ENCODE measurements around the gene GFRA1. TPM values are rescaled to one million over a fixed set of nuclear protein-coding genes. Genes with fewer than 3 reads are reported as not detected.

The GFRA1 gene
- total and polyA plus RNA-seq, 2 of the 4 experiments (the other 2 are of a cell fraction) = 9.1 to 9.3 TPM

GRCh38 chr10:116014871-116015582 is 258.0 kb downstream of the GFRA1 start:
- no peak overlapping the region for H2BK120ac ChIP-seq (ENCODE audit: low read depth, low read length)
- no peaks in the 10 kb centered on the region for H4K20me1 ChIP-seq (ENCODE audit: insufficient read depth, low read length)
- intact Hi-C loops (cut with micrococcal nuclease) (no loop called here), dilution Hi-C loops (cut with HindIII; ENCODE audit: low sequenced_read_pairs, unreplicated experiment) (no loop called here), in situ Hi-C loops (cut with MboI; ENCODE audit: low sequenced_read_pairs) (no loop called here)
- no peaks in the 10 kb centered on the region for H3K9me1 ChIP-seq (ENCODE audit: insufficient read depth, low read length)
- no peaks in the 10 kb centered on the region for H3K4me1 ChIP-seq (ENCODE audit: control insufficient read depth, insufficient read depth, low read length)
- ATAC-seq (ENCODE audit: low read depth) (no peak), DNase-seq (no peak)
- CTCF ChIA-PET = interaction anchor here (0.6 kb wide), 1 partner anchor 14 kb away, joined by 3 read pairs; no protein-coding TSS in a partner anchor
- no peak overlapping the region for H2BK15ac ChIP-seq (ENCODE audit: low read depth, low read length)
- H2BK20ac ChIP-seq (ENCODE audit: low read depth, low read length) = no peak overlapping the region
- H2AK5ac ChIP-seq (ENCODE audit: low read depth, low read length) = no peak overlapping the region
- no peak overlapping the region for H3K9ac ChIP-seq (ENCODE audit: low read depth, low read length)
- no peak overlapping the region for H3K56ac ChIP-seq (ENCODE audit: extremely low read depth, insufficient read depth, low read length)
- no peak overlapping the region for H3K23ac ChIP-seq (ENCODE audit: low read depth, low read length)
- BruUV-seq (replicated peaks) = no TSS peak
- H3K36me3 ChIP-seq (ENCODE audit: control insufficient read depth, insufficient read depth, low read length) = no peaks in the 10 kb centered on the region
- no peak overlapping the region for H4K8ac ChIP-seq (ENCODE audit: low read depth in 2 of 2, low read length in 2 of 2)
- no peaks in the 10 kb centered on the region for H3K27me3 ChIP-seq (ENCODE audit: control insufficient read depth, insufficient read depth, low read length)
- WGBS, 2 experiments (ENCODE audit: extremely low coverage in 2 of 2, insufficient read length in 1 of 2) = no CpG with 5 or more reads among the region's 8 CpGs
- no peak overlapping the region for H3K27ac ChIP-seq (ENCODE audit: insufficient read depth, low read length)
- no peak overlapping the region for H4K91ac ChIP-seq (ENCODE audit: insufficient read depth, low read depth, low read length)
- no peak overlapping the region for H4K5ac ChIP-seq (ENCODE audit: low read depth, low read length)
- no peak overlapping the region for H2AK9ac ChIP-seq (replicated peaks; ENCODE audit: low read depth, low read length, poor library complexity)
- H3K4me2 ChIP-seq (ENCODE audit: low read depth, low read length) = no peak overlapping the region
- H3K4me3 ChIP-seq (ENCODE audit: insufficient read depth, low read depth, low read length) = no peak overlapping the region
- TF ChIP-seq NFE2L2 (IDR thresholded peaks at IDR 0.05; ENCODE audit: low read depth, low read length) = no peak
- TF ChIP-seq BHLHE40 (IDR thresholded peaks at IDR 0.05; ENCODE audit: low read depth, low read length) = no peak
- TF ChIP-seq MAFK (IDR thresholded peaks at IDR 0.05; ENCODE audit: low read depth, low read length) = no peak
- TF ChIP-seq MXI1 (IDR thresholded peaks at IDR 0.05; ENCODE audit: borderline replicate concordance, low read depth, low read length) = no peak
- no peak for TF ChIP-seq POLR2A (IDR thresholded peaks at IDR 0.05; ENCODE audit: low read depth, low read length)
- TF ChIP-seq RAD21 (IDR thresholded peaks at IDR 0.05; ENCODE audit: low read length) = no peak
- no peak for TF ChIP-seq RFX5 (IDR thresholded peaks at IDR 0.05; ENCODE audit: low read depth, low read length)
- TF ChIP-seq FOS (IDR thresholded peaks at IDR 0.05; ENCODE audit: low read depth, low read length) = no peak
- no peak for TF ChIP-seq USF2 (IDR thresholded peaks at IDR 0.05; ENCODE audit: low read depth, low read length)
- TF ChIP-seq CHD1 (IDR thresholded peaks at IDR 0.05; ENCODE audit: low read depth, low read length) = no peak
- no peak for TF ChIP-seq RCOR1 (IDR thresholded peaks at IDR 0.05; ENCODE audit: insufficient replicate concordance, low read length)
- TF ChIP-seq MAZ (IDR thresholded peaks at IDR 0.05; ENCODE audit: borderline replicate concordance, low read depth, low read length) = no peak
- no peak for TF ChIP-seq SMC3 (IDR thresholded peaks at IDR 0.05; ENCODE audit: low read depth, low read length)
- no peak for TF ChIP-seq CTCF (conservative IDR thresholded peaks at IDR 0.05; ENCODE audit: low read depth, low read length)
- TF ChIP-seq CEBPB (IDR thresholded peaks at IDR 0.05; ENCODE audit: low read depth, low read length) = no peak
- no peak overlapping the region for H2BK5ac ChIP-seq (ENCODE audit: low read depth, low read length, poor library complexity, severe bottlenecking)
- no peaks in the 10 kb centered on the region for H3K79me1 ChIP-seq (ENCODE audit: low read depth in 1 of 2, low read length in 2 of 2)
- no peak overlapping the region for H3K18ac ChIP-seq (ENCODE audit: low read depth, low read length)
- POLR2A ChIA-PET (ENCODE audit: unreplicated experiment) = no interaction called here
- H3K9me3 ChIP-seq (ENCODE audit: control insufficient read depth, insufficient read depth, low read length) = no peaks in the 10 kb centered on the region
- H3K14ac ChIP-seq (replicated peaks; ENCODE audit: low read depth, low read length) = no peak overlapping the region
- H3K4ac ChIP-seq (ENCODE audit: low read depth, low read length) = no peak overlapping the region
- no peak overlapping the region for H2AFZ ChIP-seq (replicated peaks; ENCODE audit: low read length, poor library complexity)
